ENCODE results near the gene HUWE1. TPM values are rescaled to one million over a fixed set of nuclear protein-coding genes. Genes with fewer than 3 reads are reported as not detected.
"Not testable (repeated sequence)": the region's sequence is repeated elsewhere in the genome, so short reads cannot be mapped to it uniquely, and the experiment has no call there.

HUWE1 gene
- 233 and 236 TPM in 2 replicates for total RNA-seq

GRCh38 chrX:53686151-53686885 is at the start of gene HUWE1:
HUWE1 (minus strand) TSS chrX:53686719; CDS start chrX:53654107, 32,612 bp downstream.
- intact Hi-C loops (cut with micrococcal nuclease), result loop anchor here (10.0 kb wide), 1 partner anchor 262 kb away; the partner anchor contains the start of genes RIBC1 and SMC1A

GRCh38 chrX:53732797-53733196 is 46.3 kb upstream of the HUWE1 start:
- intact Hi-C loops (cut with micrococcal nuclease), result loop anchor here (2.0 kb wide), 1 partner anchor 16 kb away; no protein-coding TSS in a partner anchor

GRCh38 chrX:53729751-53730150 is 43.2 kb upstream of the HUWE1 start:
- intact Hi-C loops (cut with micrococcal nuclease), result no loop called here

GRCh38 chrX:53728506-53728905 is 42.0 kb upstream of the HUWE1 start:
- intact Hi-C loops (cut with micrococcal nuclease), result no loop called here

GRCh38 chrX:53724872-53725271 is 38.4 kb upstream of the HUWE1 start:
- intact Hi-C loops (cut with micrococcal nuclease), result no loop called here

- intact Hi-C loops (cut with micrococcal nuclease), result no loop called here
Measured at GRCh38 chrX:53723381-53723780, 36.9 kb upstream of the HUWE1 start.

GRCh38 chrX:53721610-53722009 is 35.1 kb upstream of the HUWE1 start:
- intact Hi-C loops (cut with micrococcal nuclease), result not testable (repeated sequence)

- intact Hi-C loops (cut with micrococcal nuclease), result loop anchor here (10.0 kb wide), 1 partner anchor 325 kb away; the partner anchor contains the start of gene PHF8
Measured at GRCh38 chrX:53719666-53720065, 33.1 kb upstream of the HUWE1 start.

GRCh38 chrX:53718073-53718472 is 31.6 kb upstream of the HUWE1 start:
- intact Hi-C loops (cut with micrococcal nuclease), result loop anchor here (10.0 kb wide), 1 partner anchor 327 kb away; the partner anchor contains the start of gene PHF8

- intact Hi-C loops (cut with micrococcal nuclease), result loop anchor here (2.0 to 10.0 kb wide), 2 partner anchors 16 to 328 kb away; partner anchors contain the start of gene PHF8
Measured at GRCh38 chrX:53717205-53717604, 30.7 kb upstream of the HUWE1 start.

- intact Hi-C loops (cut with micrococcal nuclease), result loop anchor here (2.0 to 10.0 kb wide), 2 partner anchors 16 to 328 kb away; partner anchors contain the start of gene PHF8
Measured at GRCh38 chrX:53716328-53717088, 30.0 kb upstream of the HUWE1 start.

- intact Hi-C loops (cut with micrococcal nuclease), result loop anchor here (10.0 kb wide), 1 partner anchor 329 kb away; the partner anchor contains the start of gene PHF8
Measured at GRCh38 chrX:53715346-53715924, 28.9 kb upstream of the HUWE1 start.

GRCh38 chrX:53714580-53715345 is 28.2 kb upstream of the HUWE1 start:
- intact Hi-C loops (cut with micrococcal nuclease), result loop anchor here (1.0 to 10.0 kb wide), 3 partner anchors 30 to 330 kb away; partner anchors contain the start of gene PHF8

GRCh38 chrX:53713987-53714579 is 27.6 kb upstream of the HUWE1 start:
- intact Hi-C loops (cut with micrococcal nuclease), result loop anchor here (1.0 to 10.0 kb wide), 3 partner anchors 30 to 331 kb away; partner anchors contain the start of gene PHF8

- intact Hi-C loops (cut with micrococcal nuclease), result loop anchor here (5.0 to 10.0 kb wide), 2 partner anchors 36 to 333 kb away; partner anchors contain the start of gene PHF8
Measured at GRCh38 chrX:53711436-53711835, 24.9 kb upstream of the HUWE1 start.

GRCh38 chrX:53704854-53705253 is 18.3 kb upstream of the HUWE1 start:
- intact Hi-C loops (cut with micrococcal nuclease), result no loop called here

GRCh38 chrX:53704294-53704693 is 17.8 kb upstream of the HUWE1 start:
- intact Hi-C loops (cut with micrococcal nuclease), result no loop called here

- intact Hi-C loops (cut with micrococcal nuclease), result no loop called here
Measured at GRCh38 chrX:53695946-53696549, 9.5 kb upstream of the HUWE1 start.

- intact Hi-C loops (cut with micrococcal nuclease), result no loop called here
Measured at GRCh38 chrX:53694642-53695041, 8.1 kb upstream of the HUWE1 start.

GRCh38 chrX:53688300-53688699 is 1.8 kb upstream of the HUWE1 start:
- intact Hi-C loops (cut with micrococcal nuclease), result loop anchor here (10.0 kb wide), 1 partner anchor 263 kb away; the partner anchor contains the start of genes RIBC1 and SMC1A
